MM.1S (cell line): ENCODE measurements around the gene FBP1.

Experiments
- DNase-seq: peaks from one replicate; pipeline ENCODE4 v3.0.0-alpha.2; 2015
- H2AFZ ChIP-seq: fragments of 300-600 bp; sonication (generic); 2 replicates; pipeline ENCODE4 v1.6.0; 2016; ENCODE audit warnings: antibody characterized with exemption, low read length
- H3F3A ChIP-seq: fragments of 300-600 bp; sonication (generic); 2 replicates; pipeline ENCODE4 v1.6.1; 2016; ENCODE audit warnings: mild to moderate bottlenecking, antibody characterized with exemption, low read length, moderate library complexity, mixed read lengths; ENCODE audit not compliant: insufficient read depth
- H3K27ac ChIP-seq: fragments of 300-600 bp; sonication (generic); 2 replicates; pipeline ENCODE4 v1.5.1; 2016; ENCODE audit warnings: mild to moderate bottlenecking, low read length
- H3K27me3 ChIP-seq: fragments of 300-600 bp; sonication (generic); replicated peaks from 2 replicates; pipeline ENCODE4 v1.6.0; 2016; ENCODE audit warnings: low read length; ENCODE audit not compliant: insufficient read depth
- H3K36me3 ChIP-seq: fragments of 300-600 bp; sonication (generic); replicated peaks from 2 replicates; pipeline ENCODE4 v1.6.1; 2016; ENCODE audit warnings: mild to moderate bottlenecking, low read length, mixed read lengths; ENCODE audit not compliant: insufficient read depth
- H3K4me1 ChIP-seq: fragments of 300-600 bp; sonication (generic); 2 replicates; pipeline ENCODE4 v1.6.1; 2016; ENCODE audit warnings: low read length, mixed read lengths
- H3K4me2 ChIP-seq: fragments of 300-600 bp; sonication (generic); 2 replicates; pipeline ENCODE4 v1.6.0; 2016; ENCODE audit warnings: low read depth, low read length
- H3K4me3 ChIP-seq: fragments of 300-600 bp; sonication (generic); 2 replicates; pipeline ENCODE4 v1.5.1; 2016; ENCODE audit warnings: low read length, mixed read lengths
- H3K79me2 ChIP-seq: fragments of 300-600 bp; sonication (generic); 2 replicates; pipeline ENCODE4 v1.6.1; 2016; ENCODE audit warnings: mixed run types, low read length, mixed read lengths
- H3K9ac ChIP-seq: fragments of 300-600 bp; sonication (generic); 2 replicates; pipeline ENCODE4 v1.6.1; 2016; ENCODE audit warnings: low read length, mixed read lengths
- H3K9me2 ChIP-seq: fragments of 300-600 bp; sonication (generic); replicated peaks from 2 replicates; pipeline ENCODE4 v1.6.1; 2016; ENCODE audit warnings: mild to moderate bottlenecking, low read length, mixed read lengths; ENCODE audit not compliant: insufficient read depth
- H3K9me3 ChIP-seq: fragments of 300-600 bp; sonication (generic); replicated peaks from 2 replicates; pipeline ENCODE4 v1.6.1; 2016; ENCODE audit warnings: mild to moderate bottlenecking, low read length, mixed read lengths; ENCODE audit not compliant: insufficient read depth
- H4K20me1 ChIP-seq: fragments of 300-600 bp; sonication (generic); 2 replicates; pipeline ENCODE4 v1.6.1; 2016; ENCODE audit warnings: mild to moderate bottlenecking, low read length, moderate library complexity, mixed read lengths; ENCODE audit not compliant: insufficient read depth
- EZH2 ChIP-seq: fragments of 300-600 bp; sonication (generic); optimal IDR thresholded peaks from 2 replicates; pipeline ENCODE3; 2017; ENCODE audit warnings: low read depth, mild to moderate bottlenecking, antibody characterized with exemption, low read length, mixed read lengths
- EZH2phosphoT487 ChIP-seq: fragments of 300-600 bp; sonication (generic); IDR thresholded peaks from 2 replicates; pipeline ENCODE4 v1.6.1; 2018; ENCODE audit warnings: antibody characterized with exemption, low read length
- TF ChIP-seq, protein P1 (sequence below): fragments of 300-600 bp; sonication (generic); IDR thresholded peaks from 2 replicates; pipeline ENCODE4 v1.5.1; 2016; ENCODE audit warnings: antibody characterized with exemption, low read length, mixed read lengths

FBP1 gene

DNA sequence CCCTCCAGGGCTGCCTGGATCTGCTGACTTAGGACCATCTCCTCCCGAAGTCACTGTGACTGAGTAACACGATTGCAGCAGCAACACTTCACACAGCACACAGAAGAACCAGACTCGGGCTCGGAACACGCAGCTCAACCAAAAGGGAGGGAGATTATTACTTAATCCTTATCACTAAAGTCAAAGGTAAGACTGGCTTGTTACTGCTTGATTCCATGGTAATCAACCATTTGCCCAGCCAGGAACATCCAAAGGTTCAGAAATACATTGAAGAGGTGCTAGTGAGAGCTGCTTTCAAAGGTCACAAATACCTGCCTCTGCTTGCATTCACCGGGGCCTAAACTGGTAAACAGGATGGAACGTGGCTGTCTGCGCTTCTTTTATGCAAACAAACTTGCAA, 7.7 kb downstream of the FBP1 start:
- H4K20me1 ChIP-seq, result no peaks in the 10 kb centered on the region
- H3K36me3 ChIP-seq, result no peaks in the 10 kb centered on the region
- no peak overlapping the region for H3K9ac ChIP-seq
- H3K27me3 ChIP-seq, result peaks cover 7% of the 10 kb centered on the region; the same call in 1 of the 2 replicates
- no peak overlapping the region for H3K4me2 ChIP-seq
- H3K27ac ChIP-seq, result no peak overlapping the region
- no peaks in the 10 kb centered on the region for H3F3A ChIP-seq
- H3K79me2 ChIP-seq, result no peaks in the 10 kb centered on the region
- no peak overlapping the region for H2AFZ ChIP-seq
- H3K4me3 ChIP-seq, result no peak overlapping the region
- H3K9me3 ChIP-seq, result no peaks in the 10 kb centered on the region
- H3K9me2 ChIP-seq, result no peaks in the 10 kb centered on the region
- DNase-seq, result no peak
- TF ChIP-seq, protein P1, sequence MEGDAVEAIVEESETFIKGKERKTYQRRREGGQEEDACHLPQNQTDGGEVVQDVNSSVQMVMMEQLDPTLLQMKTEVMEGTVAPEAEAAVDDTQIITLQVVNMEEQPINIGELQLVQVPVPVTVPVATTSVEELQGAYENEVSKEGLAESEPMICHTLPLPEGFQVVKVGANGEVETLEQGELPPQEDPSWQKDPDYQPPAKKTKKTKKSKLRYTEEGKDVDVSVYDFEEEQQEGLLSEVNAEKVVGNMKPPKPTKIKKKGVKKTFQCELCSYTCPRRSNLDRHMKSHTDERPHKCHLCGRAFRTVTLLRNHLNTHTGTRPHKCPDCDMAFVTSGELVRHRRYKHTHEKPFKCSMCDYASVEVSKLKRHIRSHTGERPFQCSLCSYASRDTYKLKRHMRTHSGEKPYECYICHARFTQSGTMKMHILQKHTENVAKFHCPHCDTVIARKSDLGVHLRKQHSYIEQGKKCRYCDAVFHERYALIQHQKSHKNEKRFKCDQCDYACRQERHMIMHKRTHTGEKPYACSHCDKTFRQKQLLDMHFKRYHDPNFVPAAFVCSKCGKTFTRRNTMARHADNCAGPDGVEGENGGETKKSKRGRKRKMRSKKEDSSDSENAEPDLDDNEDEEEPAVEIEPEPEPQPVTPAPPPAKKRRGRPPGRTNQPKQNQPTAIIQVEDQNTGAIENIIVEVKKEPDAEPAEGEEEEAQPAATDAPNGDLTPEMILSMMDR, result no peak
- TF ChIP-seq EZH2phosphoT487 (no peak), EZH2 (no peak)
- H3K4me1 ChIP-seq, result no peaks in the 10 kb centered on the region

DNA sequence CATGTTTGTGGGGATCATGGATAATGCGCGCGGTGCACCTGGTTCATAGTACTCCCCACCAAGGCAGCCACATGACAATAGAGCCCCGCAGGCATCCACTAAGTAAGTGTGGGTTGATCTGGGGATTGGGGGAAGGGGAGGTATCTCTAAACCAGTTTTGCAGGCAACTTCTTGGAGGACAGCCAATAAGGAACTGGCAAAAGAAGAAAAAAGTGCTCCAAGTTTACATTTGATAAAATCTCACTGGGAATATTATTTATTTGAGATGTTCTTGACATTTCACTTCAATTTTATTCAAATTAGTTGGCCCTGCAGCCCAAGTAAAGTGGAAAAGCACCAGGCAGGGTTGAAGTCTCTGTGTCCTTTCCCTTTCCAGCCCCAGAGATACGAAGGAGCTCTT, 8.5 kb downstream of the FBP1 start:
- DNase-seq, result no peak
- Histone ChIP-seq H3K27ac (no peak overlapping the region), H3K9me2 (no peaks in the 10 kb centered on the region), H2AFZ (no peak overlapping the region), H3K9ac (no peak overlapping the region), H3K79me2 (no peaks in the 10 kb centered on the region), H3K4me1 (no peaks in the 10 kb centered on the region), H3K36me3 (no peaks in the 10 kb centered on the region), H4K20me1 (no peaks in the 10 kb centered on the region), H3K4me2 (no peak overlapping the region), H3K9me3 (no peaks in the 10 kb centered on the region), H3K27me3 (peaks cover 3% of the 10 kb centered on the region; the same call in 1 of the 2 replicates), H3K4me3 (no peak overlapping the region), H3F3A (no peaks in the 10 kb centered on the region)
- TF ChIP-seq EZH2phosphoT487, result no peak

DNA sequence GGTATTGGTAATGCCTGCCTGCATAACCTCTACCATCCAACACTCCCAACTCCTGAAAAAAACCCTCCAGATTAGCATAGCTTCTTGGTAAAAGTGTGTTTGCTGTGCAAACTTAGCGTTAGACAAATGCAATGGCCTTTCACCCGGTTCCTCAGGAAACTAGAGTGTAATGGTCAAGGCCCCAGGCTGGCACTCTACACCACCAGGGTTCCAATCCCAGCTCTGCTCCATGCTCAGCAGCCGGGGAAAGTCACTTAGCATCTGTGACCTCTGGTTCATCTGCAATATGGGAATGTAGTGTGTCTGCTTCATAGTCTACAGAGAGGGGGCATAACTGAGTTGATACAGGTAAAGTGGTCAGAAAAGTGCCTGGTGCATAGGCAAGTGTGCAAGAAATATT, 9.0 kb downstream of the FBP1 start:
- H4K20me1 ChIP-seq, result no peaks in the 10 kb centered on the region
- H3K4me2 ChIP-seq, result no peak overlapping the region
- no peak for TF ChIP-seq EZH2phosphoT487
- TF ChIP-seq EZH2, result no peak
- peaks cover 3% of the 10 kb centered on the region; the same call in 1 of the 2 replicates for H3K27me3 ChIP-seq
- H3K36me3 ChIP-seq, result no peaks in the 10 kb centered on the region
- H2AFZ ChIP-seq, result no peak overlapping the region
- H3K9ac ChIP-seq, result no peak overlapping the region
- DNase-seq, result no peak
- H3K79me2 ChIP-seq, result no peaks in the 10 kb centered on the region
- H3K27ac ChIP-seq, result no peak overlapping the region
- no peaks in the 10 kb centered on the region for H3K9me2 ChIP-seq
- no peaks in the 10 kb centered on the region for H3F3A ChIP-seq
- no peak overlapping the region for H3K4me3 ChIP-seq
- H3K9me3 ChIP-seq, result no peaks in the 10 kb centered on the region
- no peaks in the 10 kb centered on the region for H3K4me1 ChIP-seq

DNA sequence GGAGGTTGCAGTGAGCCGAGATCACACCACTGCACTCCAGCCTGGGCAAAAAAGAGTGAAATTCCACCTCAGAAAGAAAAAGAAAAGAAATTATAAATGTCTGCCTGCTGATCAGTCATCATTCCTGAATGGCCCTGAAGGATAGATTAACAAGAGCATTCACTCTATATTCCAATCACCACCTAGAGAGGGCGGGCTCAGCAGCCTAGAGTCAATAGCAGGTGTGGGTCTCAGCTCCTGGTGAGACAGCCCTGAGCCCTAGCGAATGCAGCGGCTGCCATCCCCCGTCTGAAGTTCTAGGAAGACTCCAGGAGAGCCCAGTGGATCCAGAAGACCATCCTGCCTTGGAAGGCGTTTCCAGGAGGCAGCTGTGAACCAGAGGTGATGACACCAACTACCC, 12.0 kb downstream of the FBP1 start:
- Histone ChIP-seq H4K20me1 (no peaks in the 10 kb centered on the region), H3K27ac (no peak overlapping the region), H3K9me2 (no peaks in the 10 kb centered on the region), H3F3A (no peaks in the 10 kb centered on the region), H3K4me2 (no peak overlapping the region), H3K4me1 (no peaks in the 10 kb centered on the region), H3K9ac (no peak overlapping the region), H3K4me3 (no peak overlapping the region), H3K9me3 (no peaks in the 10 kb centered on the region), H3K36me3 (no peaks in the 10 kb centered on the region), H3K79me2 (no peaks in the 10 kb centered on the region), H2AFZ (no peak overlapping the region), H3K27me3 (no peaks in the 10 kb centered on the region)
- TF ChIP-seq EZH2phosphoT487 (no peak), EZH2 (no peak)
- TF ChIP-seq, protein P1, result no peak
- DNase-seq, result no peak
